ENCODE results near the gene PARN. TPM values are rescaled to one million over a fixed set of nuclear protein-coding genes. Genes with fewer than 3 reads are reported as not detected.

Gene PARN
- total and polyA plus RNA-seq, 8 donors = 8.3 to 19.6 (median 14.1) TPM

- ATAC-seq (no peak), DNase-seq (no peak), FAIRE-seq (no peak)
- Histone ChIP-seq H3K4me1 (peaks cover 12 to 23% (median 14%) of the 10 kb centered on the region in 3 donors), H3K4me3 (no peak overlapping the region), H3K27ac (no peak overlapping the region), H3K9me3 (no peaks in the 10 kb centered on the region), H3K27me3 (no peaks in the 10 kb centered on the region), H3K36me3 (no peaks in the 10 kb centered on the region)
- intact Hi-C loops (cut with DNase I) = no loop called here
- 62 to 70% methylated on average over 11 of the region's 11 CpGs for WGBS, 2 donors
- TF ChIP-seq, protein P1, sequence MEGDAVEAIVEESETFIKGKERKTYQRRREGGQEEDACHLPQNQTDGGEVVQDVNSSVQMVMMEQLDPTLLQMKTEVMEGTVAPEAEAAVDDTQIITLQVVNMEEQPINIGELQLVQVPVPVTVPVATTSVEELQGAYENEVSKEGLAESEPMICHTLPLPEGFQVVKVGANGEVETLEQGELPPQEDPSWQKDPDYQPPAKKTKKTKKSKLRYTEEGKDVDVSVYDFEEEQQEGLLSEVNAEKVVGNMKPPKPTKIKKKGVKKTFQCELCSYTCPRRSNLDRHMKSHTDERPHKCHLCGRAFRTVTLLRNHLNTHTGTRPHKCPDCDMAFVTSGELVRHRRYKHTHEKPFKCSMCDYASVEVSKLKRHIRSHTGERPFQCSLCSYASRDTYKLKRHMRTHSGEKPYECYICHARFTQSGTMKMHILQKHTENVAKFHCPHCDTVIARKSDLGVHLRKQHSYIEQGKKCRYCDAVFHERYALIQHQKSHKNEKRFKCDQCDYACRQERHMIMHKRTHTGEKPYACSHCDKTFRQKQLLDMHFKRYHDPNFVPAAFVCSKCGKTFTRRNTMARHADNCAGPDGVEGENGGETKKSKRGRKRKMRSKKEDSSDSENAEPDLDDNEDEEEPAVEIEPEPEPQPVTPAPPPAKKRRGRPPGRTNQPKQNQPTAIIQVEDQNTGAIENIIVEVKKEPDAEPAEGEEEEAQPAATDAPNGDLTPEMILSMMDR (IDR thresholded peaks at IDR 0.05) = no peak
Measured at GRCh38 chr16:14491861-14492529, 138.1 kb downstream of the PARN start.

DNA sequence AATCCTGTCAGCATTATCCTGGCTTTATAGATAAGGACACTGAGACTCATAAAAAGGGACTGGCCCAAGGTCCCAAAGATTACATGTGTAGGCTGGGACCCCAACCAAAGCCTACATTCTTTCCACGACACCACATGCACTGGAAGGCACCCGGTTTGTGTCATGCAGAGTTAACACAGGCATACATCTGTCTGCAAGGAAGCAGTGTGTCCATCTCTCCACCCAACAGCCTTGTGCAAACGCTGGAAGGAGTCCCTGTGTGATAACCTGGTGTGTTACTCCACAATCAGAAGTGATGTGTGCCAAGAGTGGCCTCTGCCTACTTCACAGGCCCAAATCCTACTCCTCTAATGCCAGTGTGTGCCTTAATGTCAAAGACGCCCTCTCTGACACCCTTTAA, 139.8 kb downstream of the PARN start:
- H3K4me3 ChIP-seq = no peak overlapping the region
- TF ChIP-seq, protein P1 (IDR thresholded peaks at IDR 0.05) = no peak
- 39 to 45% methylated on average over 4 of the region's 4 CpGs for WGBS, 2 donors
- no peak overlapping the region for H3K27ac ChIP-seq
- H3K36me3 ChIP-seq = no peaks in the 10 kb centered on the region
- intact Hi-C loops (cut with DNase I) = no loop called here
- no peak for DNase-seq
- no peaks in the 10 kb centered on the region for H3K9me3 ChIP-seq
- ATAC-seq = peak in 1 of 4 donors; percentile 21
- no peak for FAIRE-seq
- H3K27me3 ChIP-seq = no peaks in the 10 kb centered on the region
- peaks cover 12 to 23% (median 14%) of the 10 kb centered on the region in 3 donors for H3K4me1 ChIP-seq

- ATAC-seq = no peak
- H3K36me3 ChIP-seq = no peaks in the 10 kb centered on the region
- no peak for FAIRE-seq
- no peak overlapping the region for H3K27ac ChIP-seq
- DNase-seq = no peak
- H3K4me3 ChIP-seq = no peak overlapping the region
- WGBS, 2 donors = 76 to 80% methylated on average over 4 of the region's 4 CpGs
- TF ChIP-seq, protein P1 (IDR thresholded peaks at IDR 0.05) = no peak
- H3K9me3 ChIP-seq = no peaks in the 10 kb centered on the region
- peaks cover 12 to 23% (median 14%) of the 10 kb centered on the region in 3 donors for H3K4me1 ChIP-seq
- H3K27me3 ChIP-seq = no peaks in the 10 kb centered on the region
- intact Hi-C loops (cut with DNase I) = no loop called here
Measured at GRCh38 chr16:14489460-14489859, 140.6 kb downstream of the PARN start.

- WGBS, 2 donors = 17 to 26% methylated on average over 3 of the region's 3 CpGs
- TF ChIP-seq, protein P1 (IDR thresholded peaks at IDR 0.05) = no peak
- FAIRE-seq (no peak), DNase-seq (no peak), ATAC-seq (peak in 1 of 4 donors; percentile 38)
- H3K4me3 ChIP-seq = no peak overlapping the region
- H3K4me1 ChIP-seq = peaks cover 19 to 35% (median 20%) of the 10 kb centered on the region in 3 donors
- no peaks in the 10 kb centered on the region for H3K36me3 ChIP-seq
- intact Hi-C loops (cut with DNase I) = no loop called here
- no peaks in the 10 kb centered on the region for H3K9me3 ChIP-seq
- no peaks in the 10 kb centered on the region for H3K27me3 ChIP-seq
- peak overlapping the region in 1 of 4 donors; percentile 76 for H3K27ac ChIP-seq
Measured at GRCh38 chr16:14487579-14487978, 142.5 kb downstream of the PARN start.
